GM10248 (cell line): ENCODE results near the gene LGSN.
A peak's percentile ranks its signal among the peaks of the same experiment; 100 is the strongest.
"Not testable (repeated sequence)": the region's sequence is repeated elsewhere in the genome, so short reads cannot be mapped to it uniquely, and the experiment has no call there.

Source experiments
- CTCF ChIA-PET: fragments of 300-600 bp; sonication (Branson Sonifier 250); formaldehyde crosslinking; extraction: SDS; loops from one replicate; lab custom pipeline; 2021; ENCODE audit warnings: antibody characterized with exemption; lab: Yijun Ruan, JAX
- POLR2A ChIA-PET: fragments of 350-650 bp; sonication (Branson Sonifier 250); formaldehyde crosslinking; extraction: SDS; loops from one replicate; lab custom pipeline; 2020; ENCODE audit warnings: antibody characterized with exemption; lab: Yijun Ruan, JAX
- DNase-seq: peaks from one replicate; pipeline ENCODE4 v3.0.0; 2012; ENCODE audit errors: extremely low spot score
- TF ChIP-seq, protein P1 (sequence below): IDR thresholded peaks from 2 replicates; pipeline ENCODE4 v1.5.1; 2012; ENCODE audit warnings: mild to moderate bottlenecking, low read depth; ENCODE audit errors: extremely low read depth, missing control alignments, control extremely low read depth

Gene LGSN, protein sequence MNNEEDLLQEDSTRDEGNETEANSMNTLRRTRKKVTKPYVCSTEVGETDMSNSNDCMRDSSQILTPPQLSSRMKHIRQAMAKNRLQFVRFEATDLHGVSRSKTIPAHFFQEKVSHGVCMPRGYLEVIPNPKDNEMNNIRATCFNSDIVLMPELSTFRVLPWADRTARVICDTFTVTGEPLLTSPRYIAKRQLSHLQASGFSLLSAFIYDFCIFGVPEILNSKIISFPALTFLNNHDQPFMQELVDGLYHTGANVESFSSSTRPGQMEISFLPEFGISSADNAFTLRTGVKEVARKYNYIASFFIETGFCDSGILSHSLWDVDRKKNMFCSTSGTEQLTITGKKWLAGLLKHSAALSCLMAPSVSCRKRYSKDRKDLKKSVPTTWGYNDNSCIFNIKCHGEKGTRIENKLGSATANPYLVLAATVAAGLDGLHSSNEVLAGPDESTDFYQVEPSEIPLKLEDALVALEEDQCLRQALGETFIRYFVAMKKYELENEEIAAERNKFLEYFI

DNA sequence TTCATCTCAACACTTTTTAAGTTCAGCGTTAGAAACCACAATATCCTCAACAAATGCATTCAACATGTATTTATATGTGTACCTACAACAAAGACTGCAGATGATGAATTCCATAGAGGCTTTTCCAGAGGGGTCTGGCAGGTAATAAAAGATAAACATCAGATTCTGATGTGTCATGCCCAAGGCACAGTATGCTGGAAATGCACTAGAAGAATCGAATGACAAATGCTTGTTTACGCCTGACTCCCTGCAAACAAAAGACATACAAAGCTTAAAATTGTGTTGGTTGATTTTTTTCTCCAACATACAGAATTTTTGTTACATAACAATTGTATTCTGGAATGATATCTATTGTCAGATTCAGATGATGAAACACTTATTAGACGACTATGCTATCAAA, at the start of gene LGSN:
Gene LGSN, minus strand, starts transcription at position 45 of the 400 bp plus-strand sequence. Its CDS starts 40 bp downstream, at position 5.
- TF ChIP-seq, protein P1, sequence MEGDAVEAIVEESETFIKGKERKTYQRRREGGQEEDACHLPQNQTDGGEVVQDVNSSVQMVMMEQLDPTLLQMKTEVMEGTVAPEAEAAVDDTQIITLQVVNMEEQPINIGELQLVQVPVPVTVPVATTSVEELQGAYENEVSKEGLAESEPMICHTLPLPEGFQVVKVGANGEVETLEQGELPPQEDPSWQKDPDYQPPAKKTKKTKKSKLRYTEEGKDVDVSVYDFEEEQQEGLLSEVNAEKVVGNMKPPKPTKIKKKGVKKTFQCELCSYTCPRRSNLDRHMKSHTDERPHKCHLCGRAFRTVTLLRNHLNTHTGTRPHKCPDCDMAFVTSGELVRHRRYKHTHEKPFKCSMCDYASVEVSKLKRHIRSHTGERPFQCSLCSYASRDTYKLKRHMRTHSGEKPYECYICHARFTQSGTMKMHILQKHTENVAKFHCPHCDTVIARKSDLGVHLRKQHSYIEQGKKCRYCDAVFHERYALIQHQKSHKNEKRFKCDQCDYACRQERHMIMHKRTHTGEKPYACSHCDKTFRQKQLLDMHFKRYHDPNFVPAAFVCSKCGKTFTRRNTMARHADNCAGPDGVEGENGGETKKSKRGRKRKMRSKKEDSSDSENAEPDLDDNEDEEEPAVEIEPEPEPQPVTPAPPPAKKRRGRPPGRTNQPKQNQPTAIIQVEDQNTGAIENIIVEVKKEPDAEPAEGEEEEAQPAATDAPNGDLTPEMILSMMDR = no peak
- DNase-seq = no peak
- ChIA-PET POLR2A (no interaction called here), CTCF (interaction anchor here (0.7 to 3.1 kb wide), 3 partner anchors 12 to 77 kb away, joined by 3 to 12 read pairs (median 3); no protein-coding TSS in a partner anchor)

DNA sequence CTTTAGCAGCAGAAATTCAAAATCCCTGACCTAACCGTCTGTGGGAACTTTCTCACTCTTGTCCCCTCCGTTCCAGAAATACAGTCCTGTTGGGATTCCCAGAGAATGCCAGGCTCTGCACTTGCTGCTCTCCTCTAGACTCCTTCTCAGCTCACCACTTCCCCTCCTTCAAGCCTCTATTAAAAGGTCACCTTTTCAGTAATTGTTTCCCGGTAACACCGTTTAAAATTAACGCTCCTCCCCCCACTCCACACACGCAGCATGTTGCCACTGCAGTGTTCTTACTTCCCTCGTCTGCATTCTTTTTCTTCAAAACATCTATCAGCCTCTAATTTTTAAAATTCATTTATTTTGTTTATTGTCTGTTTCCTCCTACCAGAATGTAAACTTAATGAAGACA, 48.6 kb upstream of the LGSN start:
- TF ChIP-seq, protein P1 = no peak
- POLR2A ChIA-PET = no interaction called here

DNA sequence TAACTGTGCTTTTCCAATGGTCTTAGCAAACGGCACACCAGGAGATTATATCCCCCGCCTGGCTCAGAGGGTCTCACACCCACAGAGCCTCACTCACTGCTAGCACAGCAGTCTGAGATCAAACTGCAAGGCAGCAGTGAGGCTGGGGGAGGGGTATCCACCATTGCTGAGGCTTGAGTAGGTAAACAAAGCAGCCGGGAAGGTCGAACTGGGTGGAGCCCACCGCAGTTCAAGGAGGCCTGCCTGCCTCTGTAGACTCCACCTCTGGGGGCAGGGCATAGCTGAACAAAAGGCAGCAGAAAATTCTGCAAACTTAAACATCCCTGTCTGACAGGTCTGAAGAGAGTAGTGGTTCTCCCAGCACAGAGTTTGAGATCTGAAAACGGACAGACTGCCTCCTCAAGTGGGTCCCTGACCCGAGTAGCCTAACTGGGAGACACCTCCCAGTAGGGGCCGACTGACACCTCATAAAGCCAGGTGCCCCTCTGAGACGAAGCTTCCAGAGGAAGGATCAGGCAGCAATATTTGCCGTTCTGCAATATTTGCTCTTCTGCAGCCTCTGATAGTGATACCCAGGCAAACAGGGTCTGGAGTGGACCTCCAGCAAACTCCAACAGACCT, 42.8 kb upstream of the LGSN start:
- CTCF ChIA-PET, DNase-seq: not testable (repeated sequence)

More for the DNA sequence above, 48.6 kb upstream of the LGSN start:
- DNase-seq = no peak
- CTCF ChIA-PET = no interaction called here

DNA sequence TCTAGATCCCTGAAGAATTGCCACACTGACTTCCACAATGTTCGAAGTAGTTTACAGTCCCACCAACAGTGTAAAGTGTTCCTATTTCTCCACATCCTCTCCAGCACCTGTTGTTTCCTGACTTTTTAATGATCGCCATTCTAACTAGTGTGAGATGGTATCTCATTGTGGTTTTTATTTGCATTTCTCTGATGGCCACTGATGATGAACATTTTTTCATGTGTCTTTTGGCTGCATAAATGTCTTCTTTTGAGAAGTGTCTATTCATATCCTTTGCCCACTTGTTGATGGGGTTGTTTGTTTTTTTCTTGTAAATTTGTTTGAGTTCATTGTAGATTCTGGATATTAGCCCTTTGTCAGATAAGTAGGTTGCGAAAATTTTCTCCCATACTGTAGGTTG, 37.6 kb upstream of the LGSN start:
- DNase-seq, POLR2A ChIA-PET, CTCF ChIA-PET: not testable (repeated sequence)

More for the DNA sequence above, 42.8 kb upstream of the LGSN start:
- POLR2A ChIA-PET = not testable (repeated sequence)

DNA sequence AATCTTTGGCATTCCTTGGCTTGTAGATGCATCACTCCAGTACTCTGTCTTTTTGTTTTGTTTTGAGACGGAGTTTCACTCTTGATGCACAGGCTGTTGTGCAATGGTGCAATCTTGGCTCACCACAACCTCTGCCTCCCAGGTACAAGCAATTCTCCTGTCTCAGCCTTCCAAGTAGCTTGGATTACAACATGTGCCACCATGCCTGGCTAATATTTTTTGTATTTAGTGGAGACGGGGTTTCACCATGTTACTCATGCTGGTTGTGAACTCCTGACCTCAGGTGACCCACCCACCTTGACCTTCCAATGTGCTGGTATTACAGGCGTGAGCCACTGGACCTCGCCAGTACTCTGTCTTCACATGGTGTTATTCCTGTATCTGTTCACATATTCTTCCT, 35.8 kb upstream of the LGSN start:
- TF ChIP-seq, protein P1 = no peak
- DNase-seq = no peak
- CTCF ChIA-PET = no interaction called here
- POLR2A ChIA-PET = no interaction called here

DNA sequence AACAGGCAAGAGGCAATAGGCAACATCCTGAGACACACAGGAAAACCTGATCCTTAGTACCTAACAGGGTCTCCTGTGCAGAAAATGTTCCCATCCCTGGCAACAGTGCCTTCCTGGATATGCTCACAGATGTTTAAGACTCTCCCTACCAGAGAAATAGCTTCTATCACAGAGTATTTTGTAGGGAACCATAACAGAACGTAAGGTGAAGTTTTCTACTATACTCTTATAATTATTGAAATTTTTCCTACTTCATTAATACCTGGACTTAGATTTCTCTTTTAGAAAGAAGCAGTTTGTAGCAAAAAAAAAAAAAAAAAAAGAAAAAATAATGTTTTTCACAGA, 33.5 kb upstream of the LGSN start:
- POLR2A ChIA-PET = interaction anchor here (0.7 to 1.3 kb wide), 2 partner anchors 149 to 283 kb away, joined by 3 to 6 read pairs; partner anchors contain the start of gene PHF3
- CTCF ChIA-PET = interaction anchor here (0.7 to 6.0 kb wide), 32 partner anchors 11 to 978 kb away, joined by 3 to 58 read pairs (median 4); partner anchors contain the start of gene PHF3
- DNase-seq = no peak
- TF ChIP-seq, protein P1 = no peak

DNA sequence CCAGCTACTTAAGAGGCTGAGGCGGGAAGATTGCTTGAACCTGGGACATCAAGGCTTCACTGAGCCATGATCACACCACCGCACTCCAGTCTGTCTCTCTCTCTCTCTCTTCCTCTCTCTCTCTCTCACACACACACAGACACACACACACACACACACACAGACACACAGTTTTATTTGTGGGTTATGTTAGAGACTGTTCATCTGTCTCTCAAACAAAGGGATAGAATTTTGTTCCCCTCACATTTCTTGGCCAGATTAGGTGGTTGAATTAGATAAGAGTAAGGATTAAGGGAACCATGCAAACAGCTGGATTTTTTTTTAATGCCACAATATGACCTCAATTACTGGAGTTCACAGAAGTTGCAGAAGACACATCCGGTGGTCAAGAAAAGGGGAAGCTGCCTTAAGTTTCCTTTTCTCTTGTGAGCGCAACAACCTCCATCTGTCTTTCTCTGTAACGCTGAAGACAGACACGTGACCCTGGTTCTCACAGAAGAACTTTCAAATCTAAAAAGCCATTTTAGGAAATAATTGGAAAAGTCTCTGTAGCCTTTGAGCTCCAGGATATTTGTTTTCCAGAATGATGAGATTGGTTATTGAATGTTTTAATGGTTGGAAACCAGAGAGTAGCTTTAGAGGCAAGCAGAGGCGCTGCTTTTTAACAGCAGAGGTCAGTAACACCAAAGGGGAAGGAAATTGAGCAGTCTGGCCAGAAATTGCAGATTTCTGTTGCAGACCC, 32.9 kb upstream of the LGSN start:
- POLR2A ChIA-PET = interaction anchor here (0.7 to 1.3 kb wide), 2 partner anchors 150 to 283 kb away, joined by 3 to 6 read pairs; partner anchors contain the start of gene PHF3
- TF ChIP-seq, protein P1 = peak; percentile 76
- CTCF ChIA-PET = interaction anchor here (0.7 to 6.0 kb wide), 40 partner anchors 11 to 978 kb away, joined by 3 to 58 read pairs (median 4); partner anchors contain the start of gene PHF3
- peak; percentile 62 for DNase-seq
